HEK293 (cell line): ENCODE results near the gene LILRB5.

Source experiments
- CTCF ChIA-PET: fragments of 350-600 bp; formaldehyde crosslinking; extraction: SDS; loops from one replicate; lab custom pipeline; 2021; ENCODE audit warnings: antibody characterized with exemption; lab: Yijun Ruan, JAX
- POLR2A ChIA-PET: fragments of 300-600 bp; formaldehyde crosslinking; extraction: SDS; loops from one replicate; lab custom pipeline; 2020; ENCODE audit warnings: antibody characterized with exemption, inconsistent platforms; lab: Yijun Ruan, JAX
- H3K27ac ChIP-seq: fragments of 200-500 bp; sonication (Bioruptor generic); 2 replicates; pipeline ENCODE4 v1.5.1; 2014; ENCODE audit warnings: low read depth, low read length, control low read depth, inconsistent platforms; ENCODE audit errors: extremely low read depth
- H3K36me3 ChIP-seq, 2 experiments: fragments of 200-500 bp in 1 of 2; sonication (Bioruptor generic) in 1 of 2; 1 replicate in 1 of 2; 2 replicates in 1 of 2; pipeline ENCODE4 v1.5.1; 2014 to 2017; ENCODE audit warnings: inconsistent platforms in 2 of 2, low read length in 2 of 2; ENCODE audit not compliant: control insufficient read depth in 2 of 2, insufficient read depth in 1 of 2
- H3K4me1 ChIP-seq: fragments of 200-500 bp; sonication (Bioruptor generic); 2 replicates; pipeline ENCODE4 v1.5.1; 2014; ENCODE audit warnings: mild to moderate bottlenecking, low read length, inconsistent platforms; ENCODE audit not compliant: control insufficient read depth, insufficient read depth
- H3K4me3 ChIP-seq: 2 replicates; pipeline ENCODE4 v1.5.1; 2011; ENCODE audit warnings: low read depth, mild to moderate bottlenecking, control low read depth, low read length, moderate library complexity
- H3K9me3 ChIP-seq: fragments of 200-500 bp; sonication (Bioruptor generic); 2 replicates; pipeline ENCODE4 v1.5.1; 2014; ENCODE audit warnings: low read depth, low read length, inconsistent platforms; ENCODE audit not compliant: control insufficient read depth, insufficient read depth
- HOXC10 ChIP-seq: sonication (generic); formaldehyde crosslinking; IDR thresholded peaks from 2 replicates; pipeline ENCODE4 v1.8.1; 2023; ENCODE audit warnings: mild to moderate bottlenecking, missing genetic modification reagents
- MEIS1 ChIP-seq: sonication (generic); formaldehyde crosslinking; IDR thresholded peaks from 2 replicates; pipeline ENCODE4 v1.8.1; 2022; ENCODE audit warnings: missing genetic modification reagents, mild to moderate bottlenecking, borderline replicate concordance
- PRDM1 ChIP-seq: fragments of 450-650 bp; formaldehyde crosslinking; IDR thresholded peaks from 2 replicates; pipeline ENCODE4; 2016; ENCODE audit warnings: missing biosample characterization, missing genetic modification characterization
- SP7 ChIP-seq: fragments of 450-650 bp; formaldehyde crosslinking; IDR thresholded peaks from 2 replicates; pipeline ENCODE4 v1.5.1; 2016; ENCODE audit warnings: missing biosample characterization, missing genetic modification characterization
- YY2 ChIP-seq: fragments of 450-650 bp; formaldehyde crosslinking; IDR thresholded peaks from 2 replicates; pipeline ENCODE4 v1.5.1; 2016; ENCODE audit warnings: missing biosample characterization, missing genetic modification characterization
- ZNF10 ChIP-seq: fragments of 450-650 bp; formaldehyde crosslinking; IDR thresholded peaks from 2 replicates; pipeline ENCODE4 v1.5.1; 2017; ENCODE audit warnings: missing biosample characterization, missing genetic modification characterization
- ZNF121 ChIP-seq: fragments of 450-650 bp; formaldehyde crosslinking; IDR thresholded peaks from 2 replicates; pipeline ENCODE4 v1.5.1; 2016; ENCODE audit warnings: missing biosample characterization, missing genetic modification characterization
- ZNF132 ChIP-seq: fragments of 450-650 bp; formaldehyde crosslinking; IDR thresholded peaks from 2 replicates; pipeline ENCODE4 v1.5.1; 2017; ENCODE audit warnings: missing biosample characterization, missing genetic modification characterization, borderline replicate concordance
- ZNF146 ChIP-seq: fragments of 450-650 bp; formaldehyde crosslinking; IDR thresholded peaks from 2 replicates; pipeline ENCODE4 v1.5.1; 2016; ENCODE audit warnings: missing biosample characterization, missing genetic modification characterization
- ZNF174 ChIP-seq: fragments of 450-650 bp; formaldehyde crosslinking; IDR thresholded peaks from 2 replicates; pipeline ENCODE4 v1.5.0; 2017; ENCODE audit warnings: missing biosample characterization, mild to moderate bottlenecking, missing genetic modification characterization
- ZNF239 ChIP-seq: fragments of 450-650 bp; formaldehyde crosslinking; IDR thresholded peaks from 2 replicates; pipeline ENCODE4 v1.5.1; 2016; ENCODE audit warnings: missing biosample characterization, missing genetic modification characterization
- ZNF274 ChIP-seq, 2 experiments: fragments of 200-500 bp in 1 of 2; fragments of 450-650 bp in 1 of 2; sonication (Bioruptor generic) in 1 of 2; formaldehyde crosslinking in 1 of 2; IDR thresholded peaks; 2 replicates each; pipeline versions ENCODE4 v1.5.1 to v1.6.1; 2014 to 2016; ENCODE audit warnings: borderline replicate concordance in 1 of 2, inconsistent platforms in 1 of 2, low read length in 1 of 2, missing biosample characterization in 1 of 2, missing genetic modification characterization in 1 of 2
- ZNF76 ChIP-seq: fragments of 450-650 bp; formaldehyde crosslinking; IDR thresholded peaks from 2 replicates; pipeline ENCODE4; 2016; ENCODE audit warnings: low read depth, missing biosample characterization, missing genetic modification characterization, borderline replicate concordance
- TF ChIP-seq, protein P1 (sequence below): fragments of 450-650 bp; formaldehyde crosslinking; IDR thresholded peaks from 2 replicates; pipeline ENCODE4 v1.5.1; 2016; ENCODE audit warnings: missing biosample characterization, missing genetic modification characterization

Gene LILRB5

DNA sequence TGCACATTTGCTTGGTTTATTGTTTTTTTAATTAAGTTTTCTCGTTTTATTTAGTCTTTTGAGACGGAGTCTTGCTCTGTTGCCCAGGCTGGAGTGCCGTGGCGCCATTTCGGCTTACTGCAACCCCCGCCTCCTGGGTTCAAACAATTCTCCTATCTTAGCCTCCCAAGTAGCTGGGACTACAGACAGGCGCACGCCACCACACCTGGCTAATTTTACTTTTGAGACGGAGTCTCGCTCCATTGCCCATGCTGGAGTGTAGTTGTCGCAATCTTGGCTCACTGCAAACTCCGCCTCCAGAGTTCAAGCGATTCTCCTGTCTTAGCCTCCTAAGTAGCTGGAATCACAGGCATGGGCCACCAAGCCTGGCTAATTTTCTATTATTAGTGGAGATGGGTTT lies 55.1 kb downstream of the LILRB5 start:
- POLR2A ChIA-PET, result interaction anchor here (1.1 to 6.8 kb wide), 8 partner anchors 10 to 1260 kb away, joined by 3 to 241 read pairs (median 8); partner anchors contain the start of genes CNOT3, MBOAT7, PRPF31 and TFPT
- Histone ChIP-seq H3K36me3 (peaks cover 50 to 67% of the 10 kb centered on the region in 2 experiments), H3K27ac (no peak overlapping the region), H3K4me3 (peak overlapping the region; percentile 96), H3K9me3 (no peaks in the 10 kb centered on the region), H3K4me1 (peaks cover 10% of the 10 kb centered on the region)
- CTCF ChIA-PET, result interaction anchor here (1.1 kb wide), 1 partner anchor 31 kb away, joined by 4 read pairs; no protein-coding TSS in a partner anchor
- TF ChIP-seq ZNF174 (tag by site-specific recombination) (no peak), MEIS1 (CRISPR knock-in tag) (no peak), ZNF121 (tag by site-specific recombination) (peak; percentile 50; the same call in 1 of the 2 replicates), ZNF146 (tag by site-specific recombination) (no peak)

DNA sequence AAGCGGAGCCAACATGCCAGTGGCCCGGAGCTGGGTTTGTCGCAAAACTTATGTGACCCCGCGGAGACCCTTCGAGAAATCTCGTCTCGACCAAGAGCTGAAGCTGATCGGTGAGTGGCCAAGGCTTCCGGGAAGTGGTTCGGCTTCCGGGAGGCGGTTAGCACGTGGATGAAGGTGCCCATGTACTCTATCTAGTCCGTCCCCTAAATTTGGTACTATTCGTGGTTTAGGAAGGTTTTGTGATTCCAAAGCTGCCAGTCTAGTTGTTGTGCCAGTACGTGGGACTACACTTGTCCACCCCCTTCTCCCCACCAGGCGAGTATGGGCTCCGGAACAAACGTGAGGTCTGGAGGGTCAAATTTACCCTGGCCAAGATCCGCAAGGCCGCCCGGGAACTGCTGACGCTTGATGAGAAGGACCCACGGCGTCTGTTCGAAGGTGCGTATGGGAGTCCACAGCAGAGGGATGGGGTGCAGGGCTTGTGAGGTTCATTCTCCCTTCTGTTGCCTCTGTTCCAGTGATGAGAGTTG lies 55.8 kb downstream of the LILRB5 start:
- ChIA-PET CTCF (interaction anchor here (0.8 to 1.5 kb wide), 3 partner anchors 9 to 58 kb away, joined by 3 to 5 read pairs (median 4); no protein-coding TSS in a partner anchor), POLR2A (interaction anchor here (0.6 to 6.8 kb wide), 25 partner anchors 8 to 1261 kb away, joined by 3 to 241 read pairs (median 4); partner anchors contain the start of genes CNOT3, LENG1, LENG8 and MBOAT7)
- TF ChIP-seq ZNF10 (tag by site-specific recombination), result no peak
- no peak for TF ChIP-seq ZNF146 (tag by site-specific recombination)
- TF ChIP-seq ZNF274 (IDR thresholded peaks at IDR 0.05; ENCODE audit: low read length), result no peak
- TF ChIP-seq ZNF274 (tag by site-specific recombination; IDR thresholded peaks at IDR 0.05; ENCODE audit: borderline replicate concordance), result no peak
- 0 out of 2 replicates have a peak, but pooled peaks have one; percentile 5 for TF ChIP-seq YY2 (tag by site-specific recombination)
- 0 out of 2 replicates have a peak, but pooled peaks have one; percentile 80 for TF ChIP-seq HOXC10
- TF ChIP-seq SP7 (tag by site-specific recombination), result no peak
- TF ChIP-seq ZNF132 (tag by site-specific recombination), result no peak
- TF ChIP-seq ZNF76 (tag by site-specific recombination), result peak; percentile 42; the same call in 1 of the 2 replicates
- no peak for TF ChIP-seq PRDM1 (tag by site-specific recombination)
- TF ChIP-seq, protein P1, sequence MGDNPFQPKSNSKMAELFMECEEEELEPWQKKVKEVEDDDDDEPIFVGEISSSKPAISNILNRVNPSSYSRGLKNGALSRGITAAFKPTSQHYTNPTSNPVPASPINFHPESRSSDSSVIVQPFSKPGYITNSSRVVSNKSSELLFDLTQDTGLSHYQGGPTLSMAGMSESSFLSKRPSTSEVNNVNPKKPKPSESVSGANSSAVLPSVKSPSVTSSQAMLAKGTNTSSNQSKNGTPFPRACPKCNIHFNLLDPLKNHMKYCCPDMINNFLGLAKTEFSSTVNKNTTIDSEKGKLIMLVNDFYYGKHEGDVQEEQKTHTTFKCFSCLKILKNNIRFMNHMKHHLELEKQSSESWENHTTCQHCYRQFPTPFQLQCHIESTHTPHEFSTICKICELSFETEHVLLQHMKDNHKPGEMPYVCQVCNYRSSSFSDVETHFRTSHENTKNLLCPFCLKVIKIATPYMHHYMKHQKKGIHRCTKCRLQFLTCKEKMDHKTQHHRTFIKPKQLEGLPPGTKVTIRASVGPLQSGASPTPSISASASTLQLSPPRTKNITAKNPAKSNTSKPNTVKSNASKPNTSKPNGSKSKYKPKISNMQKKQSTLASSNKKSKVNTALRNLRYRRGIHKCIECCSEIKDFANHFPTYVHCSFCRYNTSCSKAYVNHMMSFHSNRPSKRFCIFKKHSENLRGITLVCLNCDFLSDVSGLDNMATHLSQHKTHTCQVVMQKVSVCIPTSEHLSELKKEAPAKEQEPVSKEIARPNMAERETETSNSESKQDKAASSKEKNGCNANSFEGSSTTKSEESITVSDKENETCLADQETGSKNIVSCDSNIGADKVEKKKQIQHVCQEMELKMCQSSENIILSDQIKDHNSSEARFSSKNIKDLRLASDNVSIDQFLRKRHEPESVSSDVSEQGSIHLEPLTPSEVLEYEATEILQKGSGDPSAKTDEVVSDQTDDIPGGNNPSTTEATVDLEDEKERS, result no peak
- TF ChIP-seq ZNF239 (tag by site-specific recombination), result no peak
- Histone ChIP-seq H3K4me3 (peak overlapping the region; percentile 96), H3K9me3 (no peaks in the 10 kb centered on the region), H3K27ac (peak overlapping the region; percentile 73), H3K4me1 (peaks cover 10% of the 10 kb centered on the region), H3K36me3 (peaks cover 47 to 61% of the 10 kb centered on the region in 2 experiments)
